Measurements from ENCODE around the gene SLC2A3. TPM values are rescaled to one million over a fixed set of nuclear protein-coding genes. Genes with fewer than 3 reads are reported as not detected.
"Not testable (repeated sequence)": the region's sequence is repeated elsewhere in the genome, so short reads cannot be mapped to it uniquely, and the experiment has no call there.

The SLC2A3 gene
- total RNA-seq, 1 experiment from 2014 or later: 10.5 TPM

DNA sequence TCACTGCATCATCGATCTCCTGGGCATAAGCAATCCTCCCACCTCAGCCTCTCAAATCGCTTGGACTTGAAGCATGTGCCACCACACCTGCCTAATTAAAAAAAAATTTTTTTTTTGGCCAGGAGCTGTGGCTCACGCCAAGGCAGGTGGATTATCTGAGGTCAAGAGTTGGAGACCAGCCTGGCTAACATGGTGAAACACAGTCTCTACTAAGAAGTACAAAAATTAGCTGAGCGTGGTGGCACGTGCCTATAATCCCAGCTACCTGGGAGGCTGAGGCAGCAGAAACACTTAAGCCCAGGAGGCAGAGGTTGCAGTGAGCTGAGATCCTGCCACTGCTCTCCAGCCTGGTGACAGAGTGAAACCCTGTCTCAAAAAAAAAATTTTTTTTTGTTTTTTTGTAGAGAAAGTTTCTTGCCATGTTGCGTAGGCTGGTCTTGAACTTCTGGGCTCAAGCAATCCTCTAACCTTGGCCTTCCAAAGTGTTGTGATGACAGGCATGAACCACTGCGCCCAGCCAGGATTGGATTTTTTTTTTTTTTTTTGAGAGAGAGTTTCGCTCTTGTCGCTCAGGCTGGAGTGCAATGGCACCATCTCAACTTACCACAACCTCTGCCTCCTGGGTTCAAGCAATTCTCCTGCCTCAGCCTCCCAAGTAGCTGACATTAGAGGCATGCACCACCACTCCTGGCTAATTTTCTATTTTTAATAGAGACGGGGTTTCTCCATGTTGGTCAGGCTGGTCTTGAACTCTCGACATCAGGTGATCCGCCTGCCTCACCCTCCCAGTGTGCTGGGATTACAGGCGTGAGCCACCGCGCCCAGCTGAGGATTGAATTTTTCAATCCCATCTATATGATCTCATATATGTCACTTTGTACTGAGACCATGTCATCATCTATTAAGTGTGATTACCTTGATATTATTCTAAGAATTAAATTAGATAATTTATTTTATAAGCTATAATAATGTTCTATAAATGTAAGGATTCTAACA, 12.4 kb downstream of the SLC2A3 start:
- intact Hi-C loops (cut with micrococcal nuclease): no loop called here
- no peak for TF ChIP-seq CBX3 (IDR thresholded peaks at IDR 0.05; ENCODE audit: low read depth)
- TF ChIP-seq YY1 (IDR thresholded peaks at IDR 0.05; ENCODE audit: extremely low read depth, insufficient replicate concordance, low read depth, low read length): no peak
- no peak for TF ChIP-seq JUND (IDR thresholded peaks at IDR 0.05)
- no peak for TF ChIP-seq ZFX (IDR thresholded peaks at IDR 0.05)
- no peak for TF ChIP-seq POLR2A (IDR thresholded peaks at IDR 0.05; ENCODE audit: borderline replicate concordance, extremely low read depth, insufficient read depth, insufficient read length)
- no peak for TF ChIP-seq TCF7L2 (IDR thresholded peaks at IDR 0.05; ENCODE audit: borderline replicate concordance, extremely low read depth, insufficient read depth, insufficient read length)
- TF ChIP-seq FOSL1 (IDR thresholded peaks at IDR 0.05; ENCODE audit: low read depth): no peak
- TF ChIP-seq, protein P1, sequence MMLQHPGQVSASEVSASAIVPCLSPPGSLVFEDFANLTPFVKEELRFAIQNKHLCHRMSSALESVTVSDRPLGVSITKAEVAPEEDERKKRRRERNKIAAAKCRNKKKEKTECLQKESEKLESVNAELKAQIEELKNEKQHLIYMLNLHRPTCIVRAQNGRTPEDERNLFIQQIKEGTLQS (IDR thresholded peaks at IDR 0.05): no peak
- no peak for TF ChIP-seq ZNF274 (IDR thresholded peaks at IDR 0.05; ENCODE audit: low read depth, low read length)
- no peak for TF ChIP-seq EZH2 (IDR thresholded peaks at IDR 0.05)
- TF ChIP-seq SIN3A (IDR thresholded peaks at IDR 0.05; ENCODE audit: low read depth): no peak
- TF ChIP-seq, protein P2, sequence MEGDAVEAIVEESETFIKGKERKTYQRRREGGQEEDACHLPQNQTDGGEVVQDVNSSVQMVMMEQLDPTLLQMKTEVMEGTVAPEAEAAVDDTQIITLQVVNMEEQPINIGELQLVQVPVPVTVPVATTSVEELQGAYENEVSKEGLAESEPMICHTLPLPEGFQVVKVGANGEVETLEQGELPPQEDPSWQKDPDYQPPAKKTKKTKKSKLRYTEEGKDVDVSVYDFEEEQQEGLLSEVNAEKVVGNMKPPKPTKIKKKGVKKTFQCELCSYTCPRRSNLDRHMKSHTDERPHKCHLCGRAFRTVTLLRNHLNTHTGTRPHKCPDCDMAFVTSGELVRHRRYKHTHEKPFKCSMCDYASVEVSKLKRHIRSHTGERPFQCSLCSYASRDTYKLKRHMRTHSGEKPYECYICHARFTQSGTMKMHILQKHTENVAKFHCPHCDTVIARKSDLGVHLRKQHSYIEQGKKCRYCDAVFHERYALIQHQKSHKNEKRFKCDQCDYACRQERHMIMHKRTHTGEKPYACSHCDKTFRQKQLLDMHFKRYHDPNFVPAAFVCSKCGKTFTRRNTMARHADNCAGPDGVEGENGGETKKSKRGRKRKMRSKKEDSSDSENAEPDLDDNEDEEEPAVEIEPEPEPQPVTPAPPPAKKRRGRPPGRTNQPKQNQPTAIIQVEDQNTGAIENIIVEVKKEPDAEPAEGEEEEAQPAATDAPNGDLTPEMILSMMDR (IDR thresholded peaks at IDR 0.05 in 2 of 3, conservative IDR thresholded peaks at IDR 0.05 in 1 of 3; ENCODE audit: borderline replicate concordance in 1 of 3, insufficient read depth in 1 of 3, low read depth in 2 of 3, low read length in 2 of 3): no peak
- TF ChIP-seq RAD21 (IDR thresholded peaks at IDR 0.05; ENCODE audit: low read depth): no peak
- no peak for DNase-seq (ENCODE audit: low read depth, low spot score)
- ChIA-PET POLR2A (no interaction called here), CTCF (interaction anchor here (2.1 kb wide), 1 partner anchor 9 kb away, joined by 10 read pairs; no protein-coding TSS in a partner anchor), RAD21 (ENCODE audit: low non-redundant PET in 1 of 2, low total read pairs in 2 of 2, uncharacterized antibody in 2 of 2, unreplicated experiment in 2 of 2) (no interaction called here)
- no peaks in the 10 kb centered on the region for H3K79me2 ChIP-seq (ENCODE audit: insufficient read depth, low read length)
- no peak overlapping the region for H3K4me2 ChIP-seq (ENCODE audit: low read length)
- H3K9me3 ChIP-seq (ENCODE audit: control insufficient read depth in 1 of 2, insufficient read depth in 1 of 2, low read depth in 1 of 2, low read length in 2 of 2): no peaks in the 10 kb centered on the region
- no peaks in the 10 kb centered on the region for H4K20me1 ChIP-seq (ENCODE audit: insufficient read depth)
- no peak for ATAC-seq
- no TSS peak for BruUV-seq (replicated peaks)
- no peaks in the 10 kb centered on the region for H3K27me3 ChIP-seq (ENCODE audit: insufficient read depth, low read length)
- no peak overlapping the region for H3K9ac ChIP-seq (ENCODE audit: low read length)
- H3K36me3 ChIP-seq (ENCODE audit: control insufficient read depth in 1 of 2, insufficient read depth in 2 of 2, low read length in 2 of 2): no peaks in the 10 kb centered on the region
- no peak overlapping the region for H2AFZ ChIP-seq (ENCODE audit: low read depth, low read length, poor library complexity, severe bottlenecking)
- no peaks in the 10 kb centered on the region for H3K4me1 ChIP-seq (ENCODE audit: control insufficient read depth in 1 of 2, insufficient read depth in 2 of 2, low read length in 2 of 2)
- H3K9me2 ChIP-seq (ENCODE audit: insufficient read depth): no peaks in the 10 kb centered on the region
- no peak overlapping the region for H3K27ac ChIP-seq (ENCODE audit: low read depth, low read length)
- no peak overlapping the region for H3K4me3 ChIP-seq (replicated peaks in 1 of 2; ENCODE audit: low read depth in 1 of 2, low read length in 2 of 2)

DNA sequence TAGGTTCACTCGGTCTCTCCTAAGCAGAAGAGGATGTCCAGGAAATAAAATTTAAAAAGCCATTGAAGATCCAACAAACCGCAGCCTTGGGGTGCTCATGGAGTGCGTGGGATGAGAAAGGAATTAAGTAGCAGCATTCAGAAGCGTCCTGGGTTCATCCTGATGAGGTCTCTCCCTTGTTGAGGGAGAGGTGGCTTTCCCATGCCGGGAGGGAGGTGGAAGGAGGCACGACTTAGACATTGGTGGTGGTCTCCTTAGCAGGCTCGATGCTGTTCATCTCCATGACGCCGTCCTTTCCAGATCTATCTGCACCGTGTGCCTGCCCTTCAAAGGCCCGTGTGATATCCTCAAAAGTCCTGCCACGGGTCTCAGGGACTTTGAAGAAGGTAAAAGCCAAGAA, 14.8 kb downstream of the SLC2A3 start:
- H3K27ac ChIP-seq (ENCODE audit: low read depth, low read length); H3K9me2 ChIP-seq (ENCODE audit: insufficient read depth); H3K36me3 ChIP-seq (ENCODE audit: control insufficient read depth in 1 of 2, insufficient read depth in 2 of 2, low read length in 2 of 2); H3K4me3 ChIP-seq (replicated peaks in 1 of 2; ENCODE audit: low read depth in 1 of 2, low read length in 2 of 2); intact Hi-C loops (cut with micrococcal nuclease); H3K9me3 ChIP-seq (ENCODE audit: control insufficient read depth in 1 of 2, insufficient read depth in 1 of 2, low read depth in 1 of 2, low read length in 2 of 2); BruUV-seq (replicated peaks); H2AFZ ChIP-seq (ENCODE audit: low read depth, low read length, poor library complexity, severe bottlenecking); H3K79me2 ChIP-seq (ENCODE audit: insufficient read depth, low read length); RAD21 ChIA-PET (ENCODE audit: low non-redundant PET in 1 of 2, low total read pairs in 2 of 2, uncharacterized antibody in 2 of 2, unreplicated experiment in 2 of 2); H3K27me3 ChIP-seq (ENCODE audit: insufficient read depth, low read length); DNase-seq (ENCODE audit: low read depth, low spot score); H3K4me1 ChIP-seq (ENCODE audit: control insufficient read depth in 1 of 2, insufficient read depth in 2 of 2, low read length in 2 of 2); H4K20me1 ChIP-seq (ENCODE audit: insufficient read depth); H3K4me2 ChIP-seq (ENCODE audit: low read length); ATAC-seq; H3K9ac ChIP-seq (ENCODE audit: low read length); POLR2A ChIA-PET: not testable (repeated sequence)
- CTCF ChIA-PET: interaction anchor here (1.4 kb wide), 1 partner anchor 12 kb away, joined by 5 read pairs; no protein-coding TSS in a partner anchor

All from HCT116 (cell line).